ENCODE data around the gene FXYD4.
"Not testable (repeated sequence)": the region's sequence is repeated elsewhere in the genome, so short reads cannot be mapped to it uniquely, and the experiment has no call there.

Gene FXYD4

GRCh38 chr10:43419997-43420368 lies 48.5 kb downstream of the FXYD4 start:
- no peak for DNase-seq (ENCODE audit: low read depth)

- DNase-seq (ENCODE audit: low read depth) = peak; percentile 94
These were observed 49.1 kb downstream of the FXYD4 start for GRCh38 chr10:43420369-43421200.

GRCh38 chr10:43421201-43421507 lies 49.7 kb downstream of the FXYD4 start:
- no peak for DNase-seq (ENCODE audit: low read depth)

DNA sequence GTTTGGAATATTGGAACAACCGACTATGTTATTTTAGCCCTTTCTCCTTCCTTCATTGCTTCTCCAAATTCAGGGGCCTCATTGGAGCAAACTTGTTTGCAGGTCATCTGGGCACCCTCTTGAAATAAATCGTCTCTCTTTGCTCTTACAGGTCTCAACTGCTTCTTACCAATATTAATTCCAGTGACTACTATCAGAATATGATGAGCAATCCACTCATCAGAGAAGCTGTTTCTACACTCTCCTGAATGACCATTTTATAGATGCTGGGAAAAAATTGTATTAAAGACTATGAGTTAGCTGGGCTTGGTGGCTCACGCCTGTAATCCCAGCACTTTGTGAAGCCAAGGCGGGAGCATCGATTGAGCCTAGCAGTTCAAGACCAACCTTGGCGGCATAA lies 50.1 kb downstream of the FXYD4 start:
- no peak for DNase-seq (ENCODE audit: low read depth)

DNA sequence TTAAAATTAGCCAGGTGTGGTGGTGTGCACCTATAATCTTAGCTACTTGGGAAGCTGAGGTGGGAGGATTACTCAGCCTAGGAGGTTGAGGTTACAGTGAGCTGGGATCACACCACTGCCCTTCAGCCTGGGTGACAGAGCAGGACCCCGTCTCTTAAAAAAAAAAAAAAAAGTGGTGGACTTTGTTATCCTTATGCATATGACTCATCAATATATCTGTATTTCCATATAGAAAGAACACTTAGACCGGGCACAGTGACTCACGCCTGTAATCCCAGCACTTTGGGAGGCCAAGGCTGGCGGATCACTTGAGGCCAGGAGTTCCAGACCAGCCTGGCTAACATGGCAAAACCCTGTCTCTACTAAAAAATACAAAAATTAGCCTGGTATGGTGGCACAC lies 50.5 kb downstream of the FXYD4 start:
- DNase-seq (ENCODE audit: low read depth) = not testable (repeated sequence)

GRCh38 chr10:43424416-43424815 lies 53.0 kb downstream of the FXYD4 start:
- no peak for DNase-seq (ENCODE audit: low read depth)

All from amniotic epithelial cell (primary cell).